ENCODE measurements around the gene AFAP1.

AFAP1 gene

GRCh38 chr4:7738458-7739076, 201.1 kb downstream of the AFAP1 start:
- no peak for TF ChIP-seq CTCF (IDR thresholded peaks at IDR 0.05; ENCODE audit: low read depth, low read length)
- H3K27me3 ChIP-seq, result no peaks in the 10 kb centered on the region
- no peaks in the 10 kb centered on the region for H3K4me1 ChIP-seq

DNA sequence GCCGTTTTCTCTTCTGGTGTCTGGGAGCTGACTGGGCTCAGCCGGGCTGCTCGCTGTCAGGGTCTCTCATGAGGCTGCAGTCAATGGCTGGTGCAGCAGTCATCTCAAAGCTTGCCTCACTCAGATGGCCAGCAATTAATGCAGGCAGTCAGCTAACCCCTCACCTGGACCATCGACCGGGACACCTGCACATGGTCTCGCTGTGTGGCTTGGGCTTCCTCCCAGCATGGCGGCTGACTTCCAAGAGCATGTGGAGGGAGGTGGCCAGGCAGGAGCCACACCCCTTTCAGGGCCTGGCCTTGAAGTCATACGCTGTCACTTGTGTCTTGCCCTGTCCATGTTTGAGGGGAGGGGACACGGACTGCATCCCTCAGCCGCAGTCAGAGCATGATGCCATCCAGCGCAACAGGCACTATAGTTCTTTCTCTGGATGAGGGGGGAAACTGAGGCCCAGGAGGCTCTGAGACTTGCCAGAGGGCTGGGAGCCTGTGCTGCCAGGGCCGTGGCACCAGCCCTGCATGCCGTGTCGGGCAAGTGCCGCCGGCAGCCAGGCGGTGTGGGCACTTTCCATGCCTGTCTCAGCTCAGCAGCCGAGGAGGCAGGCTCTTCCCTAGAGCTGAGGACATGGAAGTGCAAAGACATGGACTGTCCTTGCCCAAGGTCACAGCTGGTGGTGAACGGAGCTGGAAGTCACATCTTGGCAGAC, 201.8 kb downstream of the AFAP1 start:
- Histone ChIP-seq H3K27me3 (no peaks in the 10 kb centered on the region), H3K4me1 (no peaks in the 10 kb centered on the region), H3K4me3 (ENCODE audit: low read depth, low read length) (no peak overlapping the region), H3K9me3 (no peaks in the 10 kb centered on the region), H3K36me3 (no peaks in the 10 kb centered on the region)
- TF ChIP-seq CTCF (IDR thresholded peaks at IDR 0.05; ENCODE audit: low read depth, low read length), result no peak
- no peak for DNase-seq

More at GRCh38 chr4:7738458-7739076, 201.1 kb downstream of the AFAP1 start:
- Histone ChIP-seq H3K36me3 (no peaks in the 10 kb centered on the region), H3K4me3 (ENCODE audit: low read depth, low read length) (no peak overlapping the region), H3K9me3 (no peaks in the 10 kb centered on the region)
- no peak for DNase-seq

DNA sequence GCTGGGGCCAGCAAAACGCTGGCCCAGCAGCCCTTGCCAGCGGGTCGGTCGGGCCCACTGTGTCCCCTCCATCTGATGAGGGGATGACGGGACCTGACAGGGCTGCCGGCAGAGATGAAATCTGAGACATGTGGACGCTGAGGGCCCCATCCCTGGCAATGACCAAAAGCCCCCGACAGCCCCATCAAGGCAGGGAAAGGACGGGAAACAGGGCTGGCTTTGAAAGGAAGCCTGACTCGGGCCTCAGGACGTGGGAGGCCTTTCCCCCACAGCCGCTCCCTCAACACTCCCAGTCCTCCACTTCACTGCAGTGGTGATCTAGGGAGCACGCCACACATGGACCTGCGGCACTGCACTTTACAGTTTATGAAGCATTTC, 202.4 kb downstream of the AFAP1 start:
- Histone ChIP-seq H3K36me3 (no peaks in the 10 kb centered on the region), H3K27me3 (no peaks in the 10 kb centered on the region), H3K4me1 (no peaks in the 10 kb centered on the region), H3K9me3 (no peaks in the 10 kb centered on the region), H3K4me3 (ENCODE audit: low read depth, low read length) (no peak overlapping the region)
- DNase-seq, result no peak
- TF ChIP-seq CTCF (IDR thresholded peaks at IDR 0.05; ENCODE audit: low read depth, low read length), result no peak

DNA sequence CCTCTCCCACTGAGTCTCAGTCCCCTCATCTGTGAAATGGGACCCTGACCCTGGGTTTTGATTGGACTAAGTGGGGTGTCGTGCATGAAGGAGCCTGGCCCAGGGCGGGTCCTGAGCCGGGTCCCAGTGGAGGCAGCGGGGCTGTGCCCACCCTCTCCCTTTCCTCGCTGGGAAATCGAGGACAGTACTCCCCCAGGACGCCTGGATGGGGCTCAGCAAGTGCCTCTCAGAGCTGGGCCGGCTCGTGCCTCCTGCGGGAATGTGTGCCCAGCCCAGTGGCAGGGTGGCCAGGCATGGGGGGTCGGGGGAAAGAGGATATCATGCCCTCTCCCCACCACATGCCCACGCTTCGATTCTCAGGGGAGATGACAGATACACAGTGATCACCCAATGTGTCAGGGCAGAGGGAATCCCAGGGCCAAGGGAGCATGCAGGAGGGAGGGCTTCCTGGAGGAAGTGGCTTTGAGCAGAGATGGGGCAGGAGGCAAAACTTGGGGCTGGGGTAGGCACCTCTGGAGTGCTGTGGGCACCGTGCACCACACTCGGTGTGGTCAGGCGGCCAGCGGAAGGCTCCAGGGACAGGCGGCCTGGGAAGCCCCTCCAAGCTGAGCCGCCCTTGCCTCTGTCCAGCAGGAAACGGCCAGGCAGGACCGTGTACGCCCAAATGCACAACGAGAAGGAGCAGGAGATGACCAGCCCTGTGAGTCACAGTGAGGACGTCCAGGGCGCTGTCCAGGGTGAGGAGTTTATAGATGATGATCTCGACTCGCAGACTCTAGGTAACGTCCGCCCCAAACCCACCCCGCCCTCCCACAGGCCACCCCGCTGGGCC, 203.0 kb downstream of the AFAP1 start:
- Histone ChIP-seq H3K9me3 (no peaks in the 10 kb centered on the region), H3K27me3 (no peaks in the 10 kb centered on the region), H3K4me3 (ENCODE audit: low read depth, low read length) (no peak overlapping the region), H3K4me1 (no peaks in the 10 kb centered on the region), H3K36me3 (no peaks in the 10 kb centered on the region)
- no peak for DNase-seq
- no peak for TF ChIP-seq CTCF (IDR thresholded peaks at IDR 0.05; ENCODE audit: low read depth, low read length)

DNA sequence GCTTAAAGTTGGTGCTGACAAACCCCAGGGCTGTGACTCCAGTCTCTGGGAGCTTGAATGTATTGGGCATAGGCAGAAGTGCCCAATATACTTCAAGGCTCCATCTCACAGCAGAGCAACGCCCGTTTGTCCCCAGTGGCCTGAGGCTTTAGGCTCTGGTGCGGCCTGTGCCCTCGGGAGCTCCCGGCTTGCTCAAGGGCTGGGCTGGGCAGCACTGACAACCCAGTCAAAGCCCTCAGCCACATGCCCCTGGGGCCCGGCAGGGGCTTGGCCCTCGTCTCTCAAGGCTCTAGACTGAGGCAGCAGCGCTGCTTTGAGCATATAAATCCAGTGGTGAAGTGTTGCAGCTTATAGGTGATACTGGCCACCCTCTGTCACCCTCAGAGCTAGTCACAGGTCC, 203.7 kb downstream of the AFAP1 start:
- H3K4me3 ChIP-seq (ENCODE audit: low read depth, low read length), result no peak overlapping the region
- no peak for TF ChIP-seq CTCF (IDR thresholded peaks at IDR 0.05; ENCODE audit: low read depth, low read length)
- no peak for DNase-seq
- H3K9me3 ChIP-seq, result no peaks in the 10 kb centered on the region
- H3K36me3 ChIP-seq, result no peaks in the 10 kb centered on the region
- no peaks in the 10 kb centered on the region for H3K27me3 ChIP-seq
- H3K4me1 ChIP-seq, result no peaks in the 10 kb centered on the region

Measured in BE2C (cell line).